GM13977 (cell line): ENCODE measurements around the gene FOXO6.
A peak's percentile ranks its signal among the peaks of the same experiment; 100 is the strongest.

Experiments used
- DNase-seq: peaks from one replicate; pipeline ENCODE4 v3.0.0; 2012; ENCODE audit warnings: low spot score
- CTCF ChIP-seq: IDR thresholded peaks from 2 replicates; pipeline ENCODE4 v1.5.1; 2012; ENCODE audit warnings: mild to moderate bottlenecking, control low read depth; ENCODE audit not compliant: insufficient read depth; ENCODE audit errors: extremely low read depth, missing control alignments
- in situ Hi-C: fragments of 300-500 bp; cut with MboI; formaldehyde crosslinking; loops from one replicate; pipeline ENCODE4 v1.12.0; 2022; ENCODE audit warnings: low sequenced_read_pairs, low pct_unique_long_range_greater_than_20kb, mixed read lengths, inconsistent platforms; ENCODE audit not compliant: unreplicated experiment

Gene FOXO6

GRCh38 chr1:41360786-41361494 is at the start of gene FOXO6:
Gene FOXO6 (plus strand): TSS chr1:41361434.
- peak; percentile 31 for TF ChIP-seq CTCF
- DNase-seq, result peak; percentile 99
- in situ Hi-C loops, result no loop called here

GRCh38 chr1:41312991-41313645 is 48.1 kb upstream of the FOXO6 start:
- no peak for TF ChIP-seq CTCF
- no peak for DNase-seq
- in situ Hi-C loops, result no loop called here

GRCh38 chr1:41313661-41314131 is 47.5 kb upstream of the FOXO6 start:
- peak; percentile 67 for TF ChIP-seq CTCF
- in situ Hi-C loops, result no loop called here
- DNase-seq, result peak; percentile 55

GRCh38 chr1:41314376-41315145 is 46.7 kb upstream of the FOXO6 start:
- in situ Hi-C loops, result no loop called here
- no peak for TF ChIP-seq CTCF
- no peak for DNase-seq

GRCh38 chr1:41315146-41315822 is 46.0 kb upstream of the FOXO6 start:
- DNase-seq, result no peak
- no peak for TF ChIP-seq CTCF
- in situ Hi-C loops, result no loop called here

- in situ Hi-C loops, result no loop called here
- no peak for DNase-seq
- TF ChIP-seq CTCF, result no peak
These were observed 45.4 kb upstream of the FOXO6 start for GRCh38 chr1:41315871-41316270.
